ENCODE results near the gene ERFL. TPM values are rescaled to one million over a fixed set of nuclear protein-coding genes. Genes with fewer than 3 reads are reported as not detected.

Gene ERFL
- total RNA-seq, 6 experiments from 2014 or later = 0.09 to 0.17 (median 0.12) TPM; not detected in 2

DNA sequence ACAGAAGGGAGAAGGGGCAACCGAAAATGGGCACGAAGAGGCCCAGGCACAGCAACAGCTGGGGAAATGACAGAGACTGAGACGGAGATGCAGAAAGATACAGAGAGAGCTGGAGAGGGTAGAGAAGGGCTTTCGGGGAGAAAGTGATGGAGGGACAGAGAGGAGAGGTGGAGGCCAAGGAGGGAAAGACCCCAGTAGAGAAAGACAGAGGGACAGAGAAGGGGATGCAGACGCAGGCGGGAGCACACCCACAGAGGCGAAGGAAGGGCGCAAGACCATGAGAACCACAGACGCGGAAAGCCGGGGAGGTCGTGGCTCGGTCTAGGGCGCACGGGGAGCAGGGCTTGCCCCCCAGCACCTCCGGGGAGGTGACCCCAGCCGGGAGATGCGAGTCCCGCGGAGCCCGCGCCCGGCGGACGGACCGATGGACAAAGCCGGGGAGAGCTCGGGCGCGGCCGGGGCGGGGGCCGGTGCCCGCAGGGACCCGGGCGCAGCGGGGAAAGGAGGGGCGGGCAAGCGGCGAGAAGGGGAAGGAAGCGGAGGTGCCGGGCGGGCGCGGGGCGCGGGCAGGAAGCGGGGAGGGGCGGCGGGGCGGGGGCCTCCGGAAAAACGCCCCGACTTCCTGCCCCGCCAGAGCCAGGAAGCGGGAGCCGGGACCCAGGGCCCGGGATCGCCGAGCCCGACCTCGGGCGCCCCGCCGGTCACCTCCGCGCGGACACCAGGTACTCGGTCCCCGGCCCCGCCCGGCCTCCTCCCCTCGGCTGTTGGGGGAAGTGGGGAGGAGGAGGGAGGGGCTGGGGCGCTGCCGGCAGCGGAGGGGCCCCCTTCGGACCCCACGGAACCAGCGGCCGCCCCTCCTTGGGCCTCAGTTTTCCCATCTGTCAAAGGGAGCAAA lies 45.4 kb downstream of the ERFL start, which contains the start of gene ARHGEF1:
Gene ARHGEF1 (plus strand): TSS at position 617 of the 895 bp plus-strand sequence. CDS start 4,899 bp downstream, outside the sequence.
- H3K4me1 Mint-ChIP-seq (ENCODE audit: low read depth) = peaks cover 39% of the 10 kb centered on the region
- peaks cover 5% of the 10 kb centered on the region; the same call in 1 of the 2 replicates for H3K36me3 Mint-ChIP-seq (ENCODE audit: low read depth)
- peak within 1 kb of the TSS; percentile 88 for H3K27ac Mint-ChIP-seq
- no peaks in the 10 kb centered on the region for H3K9me3 Mint-ChIP-seq
- DNase-seq = no peak
- peaks cover 6% of the 10 kb centered on the region for H3K27me3 Mint-ChIP-seq (ENCODE audit: insufficient read depth)
- H3K4me3 Mint-ChIP-seq = peak within 1 kb of the TSS; percentile 94
- TF ChIP-seq, protein P1, sequence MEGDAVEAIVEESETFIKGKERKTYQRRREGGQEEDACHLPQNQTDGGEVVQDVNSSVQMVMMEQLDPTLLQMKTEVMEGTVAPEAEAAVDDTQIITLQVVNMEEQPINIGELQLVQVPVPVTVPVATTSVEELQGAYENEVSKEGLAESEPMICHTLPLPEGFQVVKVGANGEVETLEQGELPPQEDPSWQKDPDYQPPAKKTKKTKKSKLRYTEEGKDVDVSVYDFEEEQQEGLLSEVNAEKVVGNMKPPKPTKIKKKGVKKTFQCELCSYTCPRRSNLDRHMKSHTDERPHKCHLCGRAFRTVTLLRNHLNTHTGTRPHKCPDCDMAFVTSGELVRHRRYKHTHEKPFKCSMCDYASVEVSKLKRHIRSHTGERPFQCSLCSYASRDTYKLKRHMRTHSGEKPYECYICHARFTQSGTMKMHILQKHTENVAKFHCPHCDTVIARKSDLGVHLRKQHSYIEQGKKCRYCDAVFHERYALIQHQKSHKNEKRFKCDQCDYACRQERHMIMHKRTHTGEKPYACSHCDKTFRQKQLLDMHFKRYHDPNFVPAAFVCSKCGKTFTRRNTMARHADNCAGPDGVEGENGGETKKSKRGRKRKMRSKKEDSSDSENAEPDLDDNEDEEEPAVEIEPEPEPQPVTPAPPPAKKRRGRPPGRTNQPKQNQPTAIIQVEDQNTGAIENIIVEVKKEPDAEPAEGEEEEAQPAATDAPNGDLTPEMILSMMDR (IDR thresholded peaks at IDR 0.05) = no peak

DNA sequence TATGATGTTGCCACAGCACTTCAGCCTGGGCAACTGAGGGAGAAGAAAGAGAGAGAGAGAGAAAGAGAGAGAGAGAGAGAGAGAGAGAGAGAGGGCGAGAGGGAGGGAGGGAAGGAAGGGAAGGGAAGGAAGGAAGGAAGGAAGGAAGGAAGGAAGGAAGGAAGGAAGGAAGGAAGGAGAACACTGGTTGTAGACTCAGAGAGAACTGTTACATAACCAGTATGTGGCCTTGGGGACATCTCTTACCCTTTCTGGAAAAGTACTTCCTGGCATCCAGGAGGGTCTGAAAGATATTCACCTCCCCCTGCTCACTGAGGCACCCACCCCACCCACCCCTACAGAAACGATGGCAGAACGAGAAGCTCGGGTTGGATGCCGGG lies 47.9 kb downstream of the ERFL start:
- Mint-ChIP-seq H3K9me3 (no peaks in the 10 kb centered on the region), H3K4me1 (ENCODE audit: low read depth) (peaks cover 22% of the 10 kb centered on the region), H3K27ac (no peak overlapping the region), H3K4me3 (no peak overlapping the region), H3K27me3 (ENCODE audit: insufficient read depth) (peaks cover 6% of the 10 kb centered on the region), H3K36me3 (ENCODE audit: low read depth) (peaks cover 5% of the 10 kb centered on the region; the same call in 1 of the 2 replicates)
- TF ChIP-seq, protein P1 (IDR thresholded peaks at IDR 0.05) = no peak
- DNase-seq = no peak

DNA sequence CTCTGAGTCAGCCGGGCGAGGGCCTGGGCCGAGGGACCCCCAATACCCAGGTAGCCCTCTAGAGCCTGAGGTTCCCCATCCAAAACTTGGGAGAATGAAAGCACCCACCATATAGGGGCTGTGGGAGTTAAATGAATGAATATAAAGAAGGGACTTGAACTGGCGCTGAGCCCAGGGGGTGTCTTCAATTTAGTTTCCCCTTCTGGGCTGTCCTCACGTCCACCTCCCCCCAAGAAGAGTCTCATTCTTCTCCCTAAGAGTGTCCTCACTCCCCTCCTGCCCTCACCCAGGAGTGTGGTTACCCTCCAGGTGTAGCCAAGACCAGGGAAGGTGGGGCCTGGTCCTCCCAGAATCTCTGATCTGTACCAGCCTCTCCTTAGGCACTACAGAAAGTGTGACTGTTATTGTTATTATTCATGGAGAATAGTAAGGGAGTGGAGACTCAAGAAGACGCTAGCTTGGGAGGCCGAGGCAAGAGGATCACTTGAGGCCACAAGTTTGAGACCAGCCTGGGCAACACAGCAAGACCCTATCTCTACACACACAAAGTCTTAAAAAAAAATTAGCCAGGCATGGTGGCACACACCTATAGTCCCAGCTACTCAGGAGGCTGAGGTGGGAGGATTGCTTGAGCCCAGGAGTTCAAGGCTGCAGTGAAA lies 48.5 kb downstream of the ERFL start:
- TF ChIP-seq, protein P1 (IDR thresholded peaks at IDR 0.05) = no peak
- DNase-seq = no peak
- H3K4me1 Mint-ChIP-seq (ENCODE audit: low read depth) = peaks cover 17% of the 10 kb centered on the region
- H3K9me3 Mint-ChIP-seq = no peaks in the 10 kb centered on the region
- H3K27me3 Mint-ChIP-seq (ENCODE audit: insufficient read depth) = peaks cover 6% of the 10 kb centered on the region
- H3K4me3 Mint-ChIP-seq = no peak overlapping the region
- H3K27ac Mint-ChIP-seq = no peak overlapping the region
- peaks cover 5% of the 10 kb centered on the region; the same call in 1 of the 2 replicates for H3K36me3 Mint-ChIP-seq (ENCODE audit: low read depth)

DNA sequence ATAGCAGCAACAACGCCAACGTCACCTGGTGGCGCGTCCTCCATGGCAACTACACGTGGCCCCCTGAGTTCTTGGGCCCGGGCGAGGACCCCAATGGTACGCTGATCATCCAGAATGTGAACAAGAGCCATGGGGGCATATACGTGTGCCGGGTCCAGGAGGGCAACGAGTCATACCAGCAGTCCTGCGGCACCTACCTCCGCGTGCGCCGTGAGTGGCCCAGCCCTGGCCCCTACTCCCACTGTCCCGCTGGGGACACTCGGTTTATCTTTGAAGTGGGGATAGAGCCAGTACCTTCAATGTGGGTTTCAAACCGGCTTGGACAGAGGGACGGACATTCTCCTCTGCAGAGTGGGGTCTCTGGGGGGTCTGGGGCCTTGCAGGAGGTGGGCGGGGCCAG lies 49.2 kb downstream of the ERFL start:
- TF ChIP-seq, protein P1 (IDR thresholded peaks at IDR 0.05) = no peak
- Mint-ChIP-seq H3K27me3 (ENCODE audit: insufficient read depth) (peaks cover 6% of the 10 kb centered on the region), H3K9me3 (no peaks in the 10 kb centered on the region), H3K36me3 (ENCODE audit: low read depth) (peaks cover 5% of the 10 kb centered on the region; the same call in 1 of the 2 replicates), H3K27ac (no peak overlapping the region), H3K4me3 (no peak overlapping the region), H3K4me1 (ENCODE audit: low read depth) (peaks cover 15% of the 10 kb centered on the region)
- no peak for DNase-seq

DNA sequence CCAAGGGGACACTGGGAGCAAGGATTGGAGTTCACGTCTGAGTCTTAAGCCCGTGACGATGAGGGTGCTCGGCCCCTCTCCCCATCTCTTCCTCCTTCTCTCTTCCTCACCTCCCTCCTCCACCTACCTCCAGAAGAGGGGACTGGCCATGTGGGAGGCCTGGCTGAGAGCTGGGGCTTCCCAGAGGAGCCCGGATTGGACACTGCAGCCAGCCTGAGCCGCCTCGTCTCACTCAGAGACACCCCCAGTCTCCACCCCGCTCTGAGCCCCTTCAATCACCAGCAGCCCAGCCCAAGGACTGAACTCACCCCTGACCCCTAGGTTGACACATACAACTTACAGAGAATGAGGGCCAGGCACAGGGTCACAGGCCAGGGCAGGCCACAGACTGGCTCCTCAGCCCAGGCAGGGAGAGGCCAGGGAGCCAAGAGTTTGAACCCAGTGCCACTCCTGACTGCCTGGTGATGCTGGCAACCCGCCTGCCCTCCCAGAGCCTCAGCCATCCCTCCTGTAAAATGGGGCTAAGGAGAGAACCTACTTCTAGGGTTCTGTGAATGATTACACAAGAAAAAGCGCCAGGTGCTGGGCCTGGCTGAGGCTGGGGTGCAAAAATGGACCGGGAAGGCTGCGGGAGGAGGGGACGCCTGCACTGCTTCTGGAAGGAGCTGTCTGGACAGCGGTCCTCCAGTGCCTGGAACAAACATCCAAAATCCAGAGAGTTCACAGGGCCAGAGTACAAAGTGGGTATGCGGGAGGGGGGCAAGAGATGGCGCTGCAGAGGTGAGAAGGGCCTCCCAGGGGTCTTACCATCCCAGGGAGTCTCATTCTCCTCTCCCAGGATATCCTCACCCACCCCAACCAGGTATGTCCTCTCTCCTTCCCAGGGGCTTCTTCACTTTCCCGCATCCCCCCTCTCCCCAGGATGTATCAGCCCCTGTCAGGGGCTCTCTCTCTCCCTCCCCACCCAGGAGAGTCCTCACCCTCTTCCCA lies 50.0 kb downstream of the ERFL start:
- Mint-ChIP-seq H3K27me3 (ENCODE audit: insufficient read depth) (peaks cover 9% of the 10 kb centered on the region), H3K4me3 (no peak overlapping the region), H3K9me3 (no peaks in the 10 kb centered on the region), H3K27ac (no peak overlapping the region), H3K36me3 (ENCODE audit: low read depth) (no peaks in the 10 kb centered on the region; the same call in 1 of the 2 replicates), H3K4me1 (ENCODE audit: low read depth) (peaks cover 9% of the 10 kb centered on the region)
- DNase-seq = no peak
- TF ChIP-seq, protein P1 (IDR thresholded peaks at IDR 0.05) = no peak

All from HFFc6 (cell line).